ENCODE data around the gene SFTPA1. TPM values are rescaled to one million over a fixed set of nuclear protein-coding genes. Genes with fewer than 3 reads are reported as not detected.
"Not testable (repeated sequence)": the region's sequence is repeated elsewhere in the genome, so short reads cannot be mapped to it uniquely, and the experiment has no call there.

The SFTPA1 gene
- total and polyA plus RNA-seq, 4 donors, result 3,653 to 8,195 (median 5,428) TPM

DNA sequence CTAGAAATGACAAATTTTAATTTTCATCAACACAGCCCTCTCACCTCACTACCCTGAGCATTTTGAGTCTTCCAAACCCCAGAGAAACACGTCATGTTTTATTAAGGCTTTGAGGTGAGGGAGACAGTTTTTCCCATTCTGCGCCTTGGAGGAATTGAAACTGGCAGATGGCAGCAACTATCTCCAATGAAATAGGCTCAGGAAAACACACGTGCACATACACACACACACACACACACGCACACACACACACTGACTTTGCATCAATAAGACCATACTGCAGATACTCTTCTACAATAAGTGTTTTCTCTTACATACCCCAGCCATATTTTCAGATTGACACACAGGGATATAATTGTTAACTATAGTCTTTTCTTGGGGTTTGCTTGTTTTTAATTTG lies 47.3 kb upstream of the SFTPA1 start:
- no peak for ATAC-seq (ENCODE audit: insufficient read depth, low FRiP score)
- 59 to 79% methylated on average over 4 of the region's 4 CpGs for WGBS, 2 donors

DNA sequence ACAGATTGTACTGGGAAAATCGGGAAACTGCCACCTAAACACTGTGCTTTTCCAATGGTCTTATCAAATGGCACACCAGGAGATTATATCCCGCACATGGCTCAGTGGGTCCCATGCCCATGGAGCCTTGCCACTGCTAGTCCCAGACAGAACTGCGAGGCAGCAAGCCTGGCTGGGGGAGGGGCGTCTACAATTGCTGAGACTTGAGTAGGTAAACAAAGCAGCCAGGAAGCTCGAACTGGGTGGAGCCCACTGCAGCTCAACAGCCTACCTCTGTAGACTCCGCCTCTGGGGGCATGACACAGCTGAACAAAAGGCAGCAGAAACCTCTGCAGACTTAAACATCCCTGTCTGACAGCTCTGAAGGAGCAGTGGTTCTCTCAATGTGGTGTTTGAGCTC lies 40.1 kb upstream of the SFTPA1 start:
- not testable (repeated sequence) for H3K4me3 ChIP-seq; H3K9me3 ChIP-seq (ENCODE audit: control insufficient read depth in 4 of 4, insufficient read depth in 3 of 4, low read length in 3 of 4); H3K4me1 ChIP-seq (ENCODE audit: control insufficient read depth in 5 of 5, insufficient read depth in 5 of 5, low read length in 5 of 5); ATAC-seq (ENCODE audit: insufficient read depth, low FRiP score); DNase-seq; H3K9ac ChIP-seq (ENCODE audit: insufficient read depth in 1 of 2, low read length in 2 of 2); H3K27ac ChIP-seq (ENCODE audit: low read depth in 1 of 2, low read length in 1 of 2); H3K27me3 ChIP-seq (ENCODE audit: control insufficient read depth in 3 of 3, insufficient read depth in 3 of 3, low read length in 2 of 3); H3K36me3 ChIP-seq (ENCODE audit: control insufficient read depth in 4 of 4, insufficient read depth in 4 of 4, low read length in 4 of 4)
- WGBS, 2 donors, result 74 to 89% methylated on average over 6 of the region's 6 CpGs

More for the DNA sequence above, 47.3 kb upstream of the SFTPA1 start:
- TF ChIP-seq, protein P1, sequence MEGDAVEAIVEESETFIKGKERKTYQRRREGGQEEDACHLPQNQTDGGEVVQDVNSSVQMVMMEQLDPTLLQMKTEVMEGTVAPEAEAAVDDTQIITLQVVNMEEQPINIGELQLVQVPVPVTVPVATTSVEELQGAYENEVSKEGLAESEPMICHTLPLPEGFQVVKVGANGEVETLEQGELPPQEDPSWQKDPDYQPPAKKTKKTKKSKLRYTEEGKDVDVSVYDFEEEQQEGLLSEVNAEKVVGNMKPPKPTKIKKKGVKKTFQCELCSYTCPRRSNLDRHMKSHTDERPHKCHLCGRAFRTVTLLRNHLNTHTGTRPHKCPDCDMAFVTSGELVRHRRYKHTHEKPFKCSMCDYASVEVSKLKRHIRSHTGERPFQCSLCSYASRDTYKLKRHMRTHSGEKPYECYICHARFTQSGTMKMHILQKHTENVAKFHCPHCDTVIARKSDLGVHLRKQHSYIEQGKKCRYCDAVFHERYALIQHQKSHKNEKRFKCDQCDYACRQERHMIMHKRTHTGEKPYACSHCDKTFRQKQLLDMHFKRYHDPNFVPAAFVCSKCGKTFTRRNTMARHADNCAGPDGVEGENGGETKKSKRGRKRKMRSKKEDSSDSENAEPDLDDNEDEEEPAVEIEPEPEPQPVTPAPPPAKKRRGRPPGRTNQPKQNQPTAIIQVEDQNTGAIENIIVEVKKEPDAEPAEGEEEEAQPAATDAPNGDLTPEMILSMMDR (IDR thresholded peaks at IDR 0.05; ENCODE audit: control extremely low read depth, extremely low read depth), result no peak
- Histone ChIP-seq H3K9ac (ENCODE audit: insufficient read depth in 1 of 2, low read length in 2 of 2) (no peak overlapping the region), H3K9me3 (ENCODE audit: control insufficient read depth in 4 of 4, insufficient read depth in 3 of 4, low read length in 3 of 4) (no peaks in the 10 kb centered on the region), H3K27ac (ENCODE audit: low read depth in 1 of 2, low read length in 1 of 2) (no peak overlapping the region), H3K27me3 (ENCODE audit: control insufficient read depth in 3 of 3, insufficient read depth in 3 of 3, low read length in 2 of 3) (no peaks in the 10 kb centered on the region), H3K36me3 (ENCODE audit: control insufficient read depth in 4 of 4, insufficient read depth in 4 of 4, low read length in 4 of 4) (no peaks in the 10 kb centered on the region), H3K4me3 (no peak overlapping the region), H3K4me1 (ENCODE audit: control insufficient read depth in 5 of 5, insufficient read depth in 5 of 5, low read length in 5 of 5) (peaks cover 0 to 6% (median 0%) of the 10 kb centered on the region in 5 donors)
- DNase-seq, result no peak

DNA sequence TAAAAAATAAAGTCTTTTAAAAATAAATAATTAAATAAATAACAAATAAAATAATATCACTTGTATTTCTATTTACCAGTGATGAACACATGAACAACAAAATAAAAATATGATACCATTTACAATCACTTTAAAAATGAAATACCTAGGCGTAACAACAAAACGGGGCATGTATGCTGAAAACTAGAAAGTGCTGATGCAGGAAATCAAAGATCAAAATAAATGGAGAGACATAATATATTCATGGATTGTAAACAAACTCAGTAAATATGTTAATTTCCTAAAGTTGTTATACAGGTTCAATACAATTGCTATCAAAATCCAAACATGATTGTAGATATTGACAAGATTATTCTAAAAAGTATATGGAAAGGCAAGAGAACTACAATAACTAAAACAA lies 31.4 kb upstream of the SFTPA1 start:
- no peaks in the 10 kb centered on the region for H3K4me1 ChIP-seq (ENCODE audit: control insufficient read depth in 5 of 5, insufficient read depth in 5 of 5, low read length in 5 of 5)
- no peak overlapping the region for H3K27ac ChIP-seq (ENCODE audit: low read depth in 1 of 2, low read length in 1 of 2)
- no peaks in the 10 kb centered on the region for H3K27me3 ChIP-seq (ENCODE audit: control insufficient read depth in 3 of 3, insufficient read depth in 3 of 3, low read length in 2 of 3)
- H3K9ac ChIP-seq (ENCODE audit: insufficient read depth in 1 of 2, low read length in 2 of 2), result no peak overlapping the region
- no peak for DNase-seq
- no peak for ATAC-seq (ENCODE audit: insufficient read depth, low FRiP score)
- no peaks in the 10 kb centered on the region for H3K36me3 ChIP-seq (ENCODE audit: control insufficient read depth in 4 of 4, insufficient read depth in 4 of 4, low read length in 4 of 4)
- H3K9me3 ChIP-seq (ENCODE audit: control insufficient read depth in 4 of 4, insufficient read depth in 3 of 4, low read length in 3 of 4), result no peaks in the 10 kb centered on the region
- WGBS, 2 donors, result 96 to 97% methylated on average over 2 of the region's 2 CpGs
- H3K4me3 ChIP-seq, result no peak overlapping the region
- TF ChIP-seq, protein P1 (IDR thresholded peaks at IDR 0.05; ENCODE audit: control extremely low read depth, extremely low read depth), result no peak

DNA sequence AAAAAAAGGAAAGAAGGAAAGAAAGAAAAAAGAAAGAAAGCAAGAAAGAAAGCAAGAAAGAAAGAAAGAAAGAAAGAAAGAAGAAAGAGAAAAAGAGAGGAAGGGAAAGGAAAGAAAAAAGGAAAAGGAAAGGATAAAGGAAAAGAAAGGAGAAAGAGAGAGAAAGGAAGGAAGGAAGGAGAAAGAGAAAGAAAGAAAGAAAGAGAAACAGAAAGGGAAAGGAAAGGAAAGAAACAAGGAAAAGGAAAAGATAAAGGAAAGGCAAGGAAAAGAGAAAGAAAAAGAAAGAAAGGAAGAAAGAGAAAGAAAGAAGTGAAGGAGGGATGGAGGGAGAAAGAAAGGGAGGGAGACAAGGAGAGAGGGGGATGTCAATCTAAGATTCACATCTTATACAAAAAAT lies 29.7 kb upstream of the SFTPA1 start:
- Histone ChIP-seq H3K27me3 (ENCODE audit: control insufficient read depth in 3 of 3, insufficient read depth in 3 of 3, low read length in 2 of 3) (no peaks in the 10 kb centered on the region), H3K36me3 (ENCODE audit: control insufficient read depth in 4 of 4, insufficient read depth in 4 of 4, low read length in 4 of 4) (no peaks in the 10 kb centered on the region), H3K4me3 (no peak overlapping the region), H3K4me1 (ENCODE audit: control insufficient read depth in 5 of 5, insufficient read depth in 5 of 5, low read length in 5 of 5) (peaks cover 0 to 1% (median 0%) of the 10 kb centered on the region in 5 donors), H3K27ac (ENCODE audit: low read depth in 1 of 2, low read length in 1 of 2) (no peak overlapping the region), H3K9ac (ENCODE audit: insufficient read depth in 1 of 2, low read length in 2 of 2) (no peak overlapping the region), H3K9me3 (ENCODE audit: control insufficient read depth in 4 of 4, insufficient read depth in 3 of 4, low read length in 3 of 4) (no peaks in the 10 kb centered on the region)
- ATAC-seq (ENCODE audit: insufficient read depth, low FRiP score), result no peak
- TF ChIP-seq, protein P1 (IDR thresholded peaks at IDR 0.05; ENCODE audit: control extremely low read depth, extremely low read depth), result no peak
- DNase-seq, result no peak
